ENCODE measurements around the gene HGFAC. TPM values are rescaled to one million over a fixed set of nuclear protein-coding genes. Genes with fewer than 3 reads are reported as not detected.
A peak's percentile ranks its signal among the peaks of the same experiment; 100 is the strongest.

Gene HGFAC
- total RNA-seq, 1 donor from 2014 or later: 0.35 TPM

GRCh38 chr4:3411676-3412075, 30.1 kb upstream of the HGFAC start:
- TF ChIP-seq CTCF (IDR thresholded peaks at IDR 0.05): no peak
- Mint-ChIP-seq H3K27me3 (ENCODE audit: low read depth) (no peaks in the 10 kb centered on the region), H3K9me3 (ENCODE audit: low read depth) (no peaks in the 10 kb centered on the region), H3K4me3 (ENCODE audit: unreplicated experiment) (no peak overlapping the region), H3K27ac (ENCODE audit: unreplicated experiment) (no peak overlapping the region), H3K4me1 (ENCODE audit: low read depth) (no peaks in the 10 kb centered on the region), H3K36me3 (ENCODE audit: low read depth) (peaks cover 4% of the 10 kb centered on the region)
- peak; percentile 83 for DNase-seq (ENCODE audit: low spot score)

GRCh38 chr4:3412257-3413020, 29.3 kb upstream of the HGFAC start:
- no peak for TF ChIP-seq CTCF (IDR thresholded peaks at IDR 0.05)
- Mint-ChIP-seq H3K9me3 (ENCODE audit: low read depth) (no peaks in the 10 kb centered on the region), H3K27ac (ENCODE audit: unreplicated experiment) (no peak overlapping the region), H3K4me3 (ENCODE audit: unreplicated experiment) (no peak overlapping the region), H3K27me3 (ENCODE audit: low read depth) (no peaks in the 10 kb centered on the region), H3K36me3 (ENCODE audit: low read depth) (peaks cover 7% of the 10 kb centered on the region), H3K4me1 (ENCODE audit: low read depth) (no peaks in the 10 kb centered on the region)
- peak; percentile 74 for DNase-seq (ENCODE audit: low spot score)

DNA sequence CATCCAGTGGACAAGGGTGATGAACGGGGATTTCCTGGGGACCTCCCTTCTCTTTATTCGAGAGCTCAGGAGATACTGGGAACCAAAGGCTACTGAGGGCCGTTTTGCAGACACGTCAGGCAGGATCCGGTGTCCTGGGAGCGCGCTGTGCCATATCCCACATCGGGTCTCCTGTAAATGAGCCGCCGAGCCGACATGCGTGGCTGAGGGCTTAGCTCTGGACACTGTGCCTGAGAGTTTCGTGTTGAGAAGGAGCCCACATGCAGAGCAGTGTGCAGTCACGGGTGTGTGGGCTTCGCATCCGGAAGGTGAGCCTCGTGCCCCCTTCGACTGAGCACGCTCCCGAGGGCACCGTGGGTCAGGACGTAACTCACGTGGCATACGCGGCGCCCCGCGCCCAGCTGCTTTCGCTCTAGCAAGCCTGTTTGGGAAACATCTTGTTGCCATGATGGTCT, 28.5 kb upstream of the HGFAC start:
- Mint-ChIP-seq H3K9me3 (ENCODE audit: low read depth) (no peaks in the 10 kb centered on the region), H3K36me3 (ENCODE audit: low read depth) (peaks cover 10% of the 10 kb centered on the region), H3K27me3 (ENCODE audit: low read depth) (no peaks in the 10 kb centered on the region), H3K4me1 (ENCODE audit: low read depth) (no peaks in the 10 kb centered on the region), H3K27ac (ENCODE audit: unreplicated experiment) (no peak overlapping the region), H3K4me3 (ENCODE audit: unreplicated experiment) (no peak overlapping the region)
- TF ChIP-seq CTCF (IDR thresholded peaks at IDR 0.05): no peak
- peak; percentile 75 for DNase-seq (ENCODE audit: low spot score)

DNA sequence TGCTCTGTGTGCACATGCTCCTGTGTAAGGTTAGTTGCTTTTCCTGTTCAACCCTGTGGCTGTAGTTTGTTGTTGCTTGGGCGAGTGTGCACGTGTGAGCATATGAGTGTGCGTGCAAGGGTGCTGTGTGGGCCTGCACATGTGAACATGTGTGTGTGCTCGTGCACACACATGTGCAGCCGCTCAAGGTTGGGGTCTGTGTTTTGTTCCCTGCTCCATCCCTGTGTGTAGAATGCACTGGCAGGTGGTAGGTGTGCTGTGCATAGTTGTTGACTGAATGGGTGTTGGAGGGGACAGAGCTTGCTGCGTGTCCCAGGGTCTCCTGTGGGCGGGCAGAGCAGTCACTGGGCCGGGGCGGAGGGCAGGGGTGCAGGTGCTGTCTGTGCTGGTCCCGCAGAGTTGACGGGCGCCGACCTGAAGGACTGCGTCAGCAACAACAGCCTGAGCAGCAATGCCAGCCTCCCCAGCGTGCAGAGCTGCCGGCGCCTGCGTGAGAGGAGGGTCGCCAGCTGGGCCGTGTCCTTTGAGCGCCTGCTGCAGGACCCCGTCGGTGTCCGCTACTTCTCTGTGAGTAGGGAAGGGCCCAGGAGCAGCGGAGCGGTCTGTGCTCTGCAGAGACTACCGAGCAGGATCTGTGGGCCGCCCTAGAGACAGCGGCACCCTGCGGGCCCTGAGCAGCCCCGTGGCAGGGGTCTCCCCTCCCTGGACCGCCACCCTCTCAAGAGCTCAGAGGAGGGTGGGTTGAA, 27.9 kb upstream of the HGFAC start:
- H3K27ac Mint-ChIP-seq (ENCODE audit: unreplicated experiment): no peak overlapping the region
- no peaks in the 10 kb centered on the region for H3K27me3 Mint-ChIP-seq (ENCODE audit: low read depth)
- peak; percentile 90 for DNase-seq (ENCODE audit: low spot score)

More for the DNA sequence above, 27.9 kb upstream of the HGFAC start:
- H3K4me3 Mint-ChIP-seq (ENCODE audit: unreplicated experiment): no peak overlapping the region
- no peaks in the 10 kb centered on the region for H3K9me3 Mint-ChIP-seq (ENCODE audit: low read depth)
- no peaks in the 10 kb centered on the region for H3K4me1 Mint-ChIP-seq (ENCODE audit: low read depth)
- no peak for TF ChIP-seq CTCF (IDR thresholded peaks at IDR 0.05)
- H3K36me3 Mint-ChIP-seq (ENCODE audit: low read depth): peaks cover 10% of the 10 kb centered on the region
